GM04504 (cell line): ENCODE data around the gene FRMD6.
"Not testable (repeated sequence)": the region's sequence is repeated elsewhere in the genome, so short reads cannot be mapped to it uniquely, and the experiment has no call there.

Source experiments
- DNase-seq: peaks from one replicate; pipeline ENCODE4 v3.0.0-alpha.2; 2012; ENCODE audit warnings: low read depth

FRMD6 gene

GRCh38 chr14:51725061-51725460 lies 73.4 kb downstream of the FRMD6 start:
- no peak for DNase-seq

DNA sequence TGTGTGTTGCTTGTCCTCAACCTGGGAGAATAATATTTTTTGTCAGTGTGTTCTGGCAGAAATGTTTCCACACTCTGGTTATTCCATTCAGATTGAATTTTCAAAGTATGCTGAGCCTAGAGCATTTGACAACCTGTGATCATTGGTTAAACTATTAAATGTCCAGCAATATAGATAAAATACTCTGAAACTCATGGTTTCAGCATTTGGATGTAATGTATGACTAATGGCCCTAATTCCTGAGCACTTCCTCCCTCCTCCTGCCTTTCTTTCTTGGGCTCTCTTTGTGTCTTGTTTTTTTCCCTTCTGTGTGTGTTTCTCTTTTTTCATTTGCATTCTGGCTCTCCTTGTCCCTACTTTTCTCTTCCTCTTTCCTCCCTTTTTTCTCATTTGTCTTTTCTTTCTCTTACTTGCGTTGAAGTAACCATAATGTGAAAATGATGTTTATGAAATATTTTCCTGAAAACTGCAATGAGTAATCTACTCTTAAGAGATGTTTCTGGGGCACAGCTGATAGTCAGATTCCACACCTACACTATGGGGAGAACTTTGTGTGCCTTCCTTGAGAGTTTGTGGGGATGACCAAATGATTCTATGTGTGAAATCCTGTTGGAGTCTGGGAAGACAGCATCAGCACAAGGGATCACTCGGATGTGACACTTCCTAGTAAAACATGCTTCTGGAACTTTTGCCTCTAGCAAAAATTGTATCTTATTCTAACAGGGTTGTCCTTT lies 74.6 kb downstream of the FRMD6 start:
- no peak for DNase-seq

GRCh38 chr14:51727526-51727925 lies 75.8 kb downstream of the FRMD6 start:
- DNase-seq, result no peak

DNA sequence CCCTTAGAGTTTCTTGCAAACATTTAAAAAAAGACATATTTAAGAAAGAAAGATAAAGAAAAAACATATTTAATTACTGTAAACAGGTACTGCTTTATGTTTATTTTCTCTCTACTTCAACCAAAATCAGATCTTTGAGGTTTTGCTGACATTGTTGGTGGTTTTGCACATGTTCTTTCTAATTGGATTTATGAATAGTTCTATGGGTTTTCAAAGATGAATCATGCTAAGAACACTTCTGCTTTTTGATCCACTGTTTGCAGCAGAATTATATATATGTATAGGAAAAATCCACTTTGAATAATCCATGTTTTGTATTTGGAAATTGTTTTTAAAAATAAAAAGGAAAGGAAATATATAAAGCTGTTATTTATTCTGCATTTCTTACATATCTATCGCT lies 78.4 kb downstream of the FRMD6 start:
- no peak for DNase-seq

GRCh38 chr14:51730684-51731083 lies 79.0 kb downstream of the FRMD6 start:
- DNase-seq, result no peak

DNA sequence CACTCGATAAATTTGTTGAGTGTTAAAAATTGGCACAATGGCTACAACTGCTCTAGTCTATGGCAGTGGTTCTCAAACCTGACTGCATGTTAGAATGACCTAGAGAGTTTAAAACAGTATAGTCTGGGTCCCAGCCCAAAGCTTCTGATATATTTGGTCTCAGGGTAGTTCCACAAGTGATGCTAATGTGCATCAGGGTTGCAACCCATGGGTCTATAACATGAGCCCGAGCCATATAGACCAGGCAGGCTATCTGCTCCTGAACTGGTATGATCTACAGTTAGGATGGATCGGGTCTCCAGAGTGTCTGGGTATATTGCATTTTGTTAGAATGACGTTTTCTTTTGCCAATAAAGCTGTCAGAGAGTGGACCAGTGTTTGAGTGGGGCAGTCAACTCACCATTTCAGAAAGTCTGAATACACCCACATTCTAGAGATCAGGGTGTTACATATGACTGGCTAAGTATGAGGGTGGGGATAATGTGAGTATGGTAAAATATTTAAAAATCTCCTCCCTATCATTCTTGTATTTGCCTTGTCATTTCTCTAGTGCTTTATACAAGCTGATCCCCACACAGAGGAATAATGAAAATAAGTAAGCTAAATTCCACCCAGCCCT lies 80.9 kb downstream of the FRMD6 start:
- peak; percentile 18 for DNase-seq

GRCh38 chr14:51733147-51733546 lies 81.4 kb downstream of the FRMD6 start:
- DNase-seq, result no peak

GRCh38 chr14:51735851-51736250 lies 84.1 kb downstream of the FRMD6 start:
- DNase-seq, result no peak

GRCh38 chr14:51738754-51739153 lies 87.0 kb downstream of the FRMD6 start:
- no peak for DNase-seq

- no peak for DNase-seq
Observed at GRCh38 chr14:51743588-51744000, 91.9 kb downstream of the FRMD6 start.

- DNase-seq, result no peak
Observed at GRCh38 chr14:51744372-51745130, 92.8 kb downstream of the FRMD6 start.

DNA sequence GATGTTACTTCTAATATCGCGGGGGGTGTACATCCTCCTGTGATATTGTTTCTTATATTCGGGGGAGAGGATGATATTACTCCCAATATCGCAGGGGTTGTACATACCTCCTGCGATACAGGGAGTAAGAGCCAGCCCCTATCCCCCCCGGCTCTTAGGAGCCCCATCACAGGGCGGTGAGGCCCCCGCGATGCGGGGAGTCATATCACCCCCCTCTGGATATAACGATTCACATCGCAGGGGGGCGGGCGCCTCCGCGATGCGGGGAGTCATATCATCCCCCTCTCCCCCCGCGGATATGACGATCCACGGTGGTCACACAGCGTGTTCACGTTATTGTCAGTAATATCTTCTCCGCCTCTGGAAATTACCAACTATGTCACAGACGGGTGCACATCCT lies 95.1 kb downstream of the FRMD6 start:
- DNase-seq, result not testable (repeated sequence)

GRCh38 chr14:51750542-51750941 lies 98.8 kb downstream of the FRMD6 start:
- no peak for DNase-seq

- not testable (repeated sequence) for DNase-seq
Observed at GRCh38 chr14:51751611-51752345, 100.1 kb downstream of the FRMD6 start.

DNA sequence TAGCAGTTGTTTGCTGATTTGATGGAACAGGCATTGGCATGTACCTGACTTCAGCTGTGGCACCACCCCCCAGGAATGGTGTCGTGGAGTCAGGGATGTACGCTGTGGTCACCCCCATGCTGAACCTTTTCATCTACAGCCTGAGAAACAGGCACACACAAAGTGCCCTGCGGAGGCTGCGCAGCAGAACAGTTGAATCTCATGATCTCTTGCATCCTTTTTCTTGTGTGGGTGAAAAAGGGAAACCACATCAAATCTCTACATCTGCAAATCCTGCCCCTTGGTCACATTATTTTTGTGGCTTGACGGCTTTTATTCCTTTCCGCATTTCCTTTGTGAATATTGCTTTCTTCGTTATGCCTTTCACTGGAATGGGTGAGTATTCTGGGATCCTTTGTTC lies 106.0 kb downstream of the FRMD6 start:
- not testable (repeated sequence) for DNase-seq

- no peak for DNase-seq
Observed at GRCh38 chr14:51759950-51760349, 108.2 kb downstream of the FRMD6 start.

GRCh38 chr14:51765726-51766125 lies 114.0 kb downstream of the FRMD6 start:
- DNase-seq, result not testable (repeated sequence)

DNA sequence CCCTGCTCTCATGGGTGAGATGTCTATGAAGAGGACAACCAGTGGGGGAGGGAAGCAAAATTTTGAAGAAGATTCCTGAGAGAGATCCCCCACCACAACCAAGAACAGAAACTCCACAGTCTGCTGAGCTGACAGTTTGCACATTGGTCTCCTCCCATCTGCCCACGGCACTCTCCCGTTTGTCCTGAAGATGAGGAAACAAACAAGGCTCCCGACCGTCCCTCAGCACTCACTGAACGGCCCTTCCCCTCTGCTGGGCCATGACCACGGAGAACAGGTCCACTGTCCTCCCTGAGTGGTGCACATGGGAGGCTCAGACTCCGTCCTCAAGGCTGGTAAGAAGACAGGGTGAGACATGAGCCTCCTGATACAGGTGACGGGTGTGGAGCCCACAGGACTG lies 114.9 kb downstream of the FRMD6 start:
- not testable (repeated sequence) for DNase-seq

DNA sequence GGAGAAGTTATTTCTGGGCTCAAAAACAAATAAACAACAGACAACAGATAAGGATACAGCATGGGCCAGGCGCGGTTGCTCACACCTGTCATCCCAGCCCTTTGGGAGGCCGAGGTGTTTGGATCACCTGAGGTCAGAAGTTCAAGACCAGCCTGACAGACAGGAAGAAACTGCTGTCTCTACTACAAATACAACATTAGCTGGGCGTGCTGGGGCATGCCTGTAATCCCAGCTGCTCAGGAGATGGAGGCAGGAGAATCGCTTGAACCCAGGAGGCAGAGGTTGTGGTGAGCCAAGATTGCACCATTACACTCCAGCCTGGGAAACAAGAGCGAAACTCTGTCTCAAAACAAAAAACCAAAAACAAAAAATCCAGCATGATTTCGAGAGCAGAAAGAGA lies 117.6 kb downstream of the FRMD6 start:
- not testable (repeated sequence) for DNase-seq

GRCh38 chr14:51774209-51774608 lies 122.5 kb downstream of the FRMD6 start:
- DNase-seq, result no peak

DNA sequence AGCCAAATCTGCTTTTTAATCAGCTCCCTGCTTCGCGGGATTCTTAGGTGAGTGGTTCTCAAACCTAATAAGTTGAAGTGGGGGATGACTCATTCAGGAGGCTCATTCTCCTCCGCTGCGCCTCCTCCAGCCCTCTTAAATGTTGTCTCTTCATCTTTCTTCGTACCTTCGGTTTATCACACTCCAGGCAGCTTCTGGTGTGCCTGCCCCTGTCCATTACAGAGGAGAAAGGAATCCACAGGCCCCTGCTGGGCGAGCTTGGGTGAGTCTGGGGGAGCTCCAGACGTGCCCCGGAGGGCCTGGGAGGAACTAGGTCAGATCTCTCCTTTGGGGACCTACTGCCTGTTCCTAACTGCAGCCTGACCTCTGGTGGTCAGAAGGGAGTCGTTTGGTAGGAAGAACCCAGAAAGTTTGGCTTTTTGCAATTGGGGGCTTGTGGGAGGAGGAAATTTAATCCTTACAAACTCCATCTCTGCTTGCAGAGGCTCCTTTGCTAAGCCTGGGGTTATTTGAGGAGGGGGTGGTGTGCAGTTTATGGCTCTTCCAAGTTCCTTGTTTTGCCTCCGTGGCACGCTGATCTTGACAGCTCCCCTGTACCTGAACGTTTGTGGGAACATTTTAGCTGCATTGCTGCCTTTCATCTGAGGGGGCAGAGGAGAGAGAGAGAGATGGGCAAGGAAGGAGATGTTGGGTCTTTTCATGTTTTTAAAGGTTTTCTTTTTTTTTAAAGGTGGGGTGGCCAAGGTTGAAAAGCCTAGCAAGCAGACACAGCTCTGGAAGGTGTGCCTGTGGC lies 124.6 kb downstream of the FRMD6 start:
- no peak for DNase-seq
